ENCODE measurements around the gene MKI67.
"Not testable (repeated sequence)": the region's sequence is repeated elsewhere in the genome, so short reads cannot be mapped to it uniquely, and the experiment has no call there.

MKI67 gene

GRCh38 chr10:128149267-128150014, 23.2 kb upstream of the MKI67 start:
- no peak for DNase-seq

GRCh38 chr10:128147669-128148068, 21.4 kb upstream of the MKI67 start:
- no peak for DNase-seq

GRCh38 chr10:128147064-128147463, 20.8 kb upstream of the MKI67 start:
- no peak for DNase-seq

GRCh38 chr10:128144547-128144946, 18.3 kb upstream of the MKI67 start:
- no peak for DNase-seq

- DNase-seq = no peak
Measured at GRCh38 chr10:128143531-128143930, 17.3 kb upstream of the MKI67 start.

GRCh38 chr10:128140425-128140824, 14.2 kb upstream of the MKI67 start:
- no peak for DNase-seq

GRCh38 chr10:128138429-128138828, 12.2 kb upstream of the MKI67 start:
- DNase-seq = not testable (repeated sequence)

GRCh38 chr10:128137877-128138276, 11.7 kb upstream of the MKI67 start:
- no peak for DNase-seq

- DNase-seq = no peak
Measured at GRCh38 chr10:128130051-128130450, 3.8 kb upstream of the MKI67 start.

GRCh38 chr10:128128582-128128981, 2.4 kb upstream of the MKI67 start:
- DNase-seq = no peak

GRCh38 chr10:128125416-128125943, 743 bp downstream of the MKI67 start:
- no peak for DNase-seq

GRCh38 chr10:128124813-128125403, 1.3 kb downstream of the MKI67 start:
- no peak for DNase-seq

- DNase-seq = no peak
Measured at GRCh38 chr10:128123846-128124245, 2.4 kb downstream of the MKI67 start.

GRCh38 chr10:128122931-128123330, 3.3 kb downstream of the MKI67 start:
- DNase-seq = no peak

- no peak for DNase-seq
Measured at GRCh38 chr10:128121750-128122412, 4.3 kb downstream of the MKI67 start.

- DNase-seq = no peak
Measured at GRCh38 chr10:128116851-128117615, 9.2 kb downstream of the MKI67 start.

GRCh38 chr10:128116187-128116586, 10.0 kb downstream of the MKI67 start:
- DNase-seq = no peak

GRCh38 chr10:128115356-128115755, 10.9 kb downstream of the MKI67 start:
- DNase-seq = no peak

- DNase-seq = no peak
Measured at GRCh38 chr10:128114901-128115300, 11.3 kb downstream of the MKI67 start.

GRCh38 chr10:128113026-128113425, 13.2 kb downstream of the MKI67 start:
- DNase-seq = no peak

- DNase-seq = no peak
Measured at GRCh38 chr10:128111696-128112095, 14.5 kb downstream of the MKI67 start.

- DNase-seq = no peak
Measured at GRCh38 chr10:128110339-128110738, 15.9 kb downstream of the MKI67 start.

GRCh38 chr10:128109707-128110106, 16.5 kb downstream of the MKI67 start:
- no peak for DNase-seq
